Pancreas (tissue), 10 donors: ENCODE data around the gene SMARCB1. TPM values are rescaled to one million over a fixed set of nuclear protein-coding genes. Genes with fewer than 3 reads are reported as not detected.

Experiments used
- ATAC-seq, 4 donors: fragments of 200-7000 bp; cut with Tn5 transposase; one replicate each; pipeline versions ENCODE4 v1.8.0 to v1.9.1; 2020; ENCODE audit warnings: mild to moderate bottlenecking in 4 of 4, moderate library complexity in 4 of 4
- DNase-seq, 6 donors: peaks; one replicate each; pipeline ENCODE4 v3.0.0-alpha.2; 2020
- FAIRE-seq: peaks from 2 replicates; lab custom pipeline; 2012; peaks lifted over from hg19 to GRCh38; lab: Jason Lieb, UNC
- H3K27ac ChIP-seq, 4 donors: fragments of 200-600 bp; sonication (generic); 1 replicate in 3 of 4; 2 replicates in 1 of 4; pipeline versions ENCODE4 v1.5.0 to v1.8.0; 2020
- H3K27me3 ChIP-seq, 4 donors: fragments of 200-600 bp; one replicate each; pipeline ENCODE4 v1.8.0; 2021
- H3K36me3 ChIP-seq, 3 donors: fragments of 200-600 bp; sonication (generic) in 1 of 3; one replicate each; pipeline versions ENCODE4 v1.5.0 to v1.8.0; 2020 to 2021
- H3K4me1 ChIP-seq, 3 donors: fragments of 200-600 bp; one replicate each; pipeline ENCODE4 v1.8.0; 2021
- H3K4me3 ChIP-seq, 4 donors: fragments of 200-600 bp; sonication (generic) in 2 of 4; one replicate each; pipeline versions ENCODE4 v1.5.0 to v1.8.0; 2020 to 2021
- H3K9me3 ChIP-seq, 4 donors: fragments of 200-600 bp; one replicate each; pipeline ENCODE4 v1.8.0; 2021
- CTCF ChIP-seq, 4 donors: fragments of 200-600 bp; sonication (generic) in 3 of 4; IDR thresholded peaks; one replicate each; pipeline versions ENCODE4 v1.5.0 to v1.8.0; 2021; ENCODE audit warnings: antibody characterized with exemption in 4 of 4
- WGBS, 2 donors: extraction: QIAGEN DNeasy Blood & Tissue Kit; methylation state at CpG; one replicate each; pipeline ENCODE4 v1.1.7; 2013; 5-methylcytosine and 5-hydroxymethylcytosine counted together
- intact Hi-C, 3 donors: fragments of 100-400 bp; cut with DNase I; formaldehyde crosslinking; loops; one replicate each; pipeline versions ENCODE4 v1.11.1 to v1.14.2; 2022
- polyA plus RNA-seq, 2 donors: library from polyadenylated mRNA; stranded (reverse); fragments of 200-250 nt; gene quantifications; one replicate each; pipeline ENCODE4 v1.2.3, GENCODE V29; 2013
- total RNA-seq, 6 donors: library from RNA; stranded (reverse); fragmentation: NEBNext Ultra II Directional in 4 of 6; extraction: Animal tissue kit (Norgen Biotek cat#: 25700) in 4 of 6; gene quantifications; one replicate each; pipeline versions ENCODE4 v1.2.1 to v1.2.4, GENCODE V29; 2021 to 2023
- donor health status: healthy with polysubstance abuse.
- donor health status: DM: no; HTN: no; CAD: no; lungs with moderate emphysema.
- donor health status: DM: no; HTN: no; CAD: no.
- donor health status: control.
- donor health status: control.
- donor health status: Bipolar disorder and iron deficiency.
- donor health status: DM: yes; HTN: yes; CAD: no.
- donor health status: DM: no; HTN: no; CAD: no.
- donor health status: DM: no; HTN: no; CAD: no.
- donor health status: DM: yes; HTN: yes; CAD: no.

SMARCB1 gene
- total and polyA plus RNA-seq, 8 donors, result 25.2 to 37.1 (median 30.4) TPM

GRCh38 chr22:23874871-23875270 lies 88.1 kb downstream of the SMARCB1 start:
- WGBS, 2 donors, result 95% methylated on average over 4 of the region's 4 CpGs
- intact Hi-C loops, result no loop called here
- Histone ChIP-seq H3K4me3 (no peak overlapping the region), H3K27me3 (no peaks in the 10 kb centered on the region), H3K4me1 (no peaks in the 10 kb centered on the region), H3K9me3 (no peaks in the 10 kb centered on the region), H3K36me3 (peaks cover 0 to 12% (median 0%) of the 10 kb centered on the region in 3 donors), H3K27ac (no peak overlapping the region)
- no peak for TF ChIP-seq CTCF (IDR thresholded peaks at IDR 0.05)
- no peak for DNase-seq
- no peak for FAIRE-seq
- no peak for ATAC-seq

GRCh38 chr22:23875801-23876200 lies 89.0 kb downstream of the SMARCB1 start:
- DNase-seq (no peak), FAIRE-seq (no peak)
- H3K4me1 ChIP-seq, result no peaks in the 10 kb centered on the region

GRCh38 chr22:23877566-23877965 lies 90.8 kb downstream of the SMARCB1 start:
- Histone ChIP-seq H3K27me3 (no peaks in the 10 kb centered on the region), H3K4me3 (no peak overlapping the region), H3K4me1 (no peaks in the 10 kb centered on the region), H3K9me3 (no peaks in the 10 kb centered on the region), H3K27ac (no peak overlapping the region), H3K36me3 (peaks cover 0 to 12% (median 0%) of the 10 kb centered on the region in 3 donors)
- intact Hi-C loops, result no loop called here
- 94 to 98% methylated on average over 8 of the region's 8 CpGs for WGBS, 2 donors
- no peak for TF ChIP-seq CTCF (IDR thresholded peaks at IDR 0.05)
- ATAC-seq, result no peak
- FAIRE-seq, result no peak
- DNase-seq, result no peak

More at GRCh38 chr22:23875801-23876200, 89.0 kb downstream of the SMARCB1 start:
- no peaks in the 10 kb centered on the region for H3K9me3 ChIP-seq
- no peaks in the 10 kb centered on the region for H3K27me3 ChIP-seq
- 90 to 92% methylated on average over 2 of the region's 2 CpGs for WGBS, 2 donors
- no peak overlapping the region for H3K4me3 ChIP-seq
- no peak overlapping the region for H3K27ac ChIP-seq
- TF ChIP-seq CTCF (IDR thresholded peaks at IDR 0.05), result no peak
- ATAC-seq, result no peak
- H3K36me3 ChIP-seq, result peaks cover 0 to 12% (median 0%) of the 10 kb centered on the region in 3 donors
- intact Hi-C loops, result no loop called here

- TF ChIP-seq CTCF (IDR thresholded peaks at IDR 0.05), result no peak
- Histone ChIP-seq H3K27me3 (no peaks in the 10 kb centered on the region), H3K36me3 (peaks cover 0 to 12% (median 0%) of the 10 kb centered on the region in 3 donors), H3K4me3 (no peak overlapping the region), H3K4me1 (no peaks in the 10 kb centered on the region), H3K9me3 (no peaks in the 10 kb centered on the region), H3K27ac (no peak overlapping the region)
- 88 to 89% methylated on average over 7 of the region's 7 CpGs for WGBS, 2 donors
- intact Hi-C loops, result no loop called here
- FAIRE-seq (no peak), DNase-seq (no peak), ATAC-seq (no peak)
Measured at GRCh38 chr22:23878219-23878618, 91.5 kb downstream of the SMARCB1 start.

- WGBS, 2 donors, result 87 to 96% methylated on average over 14 to 20 of the region's 20 CpGs
- Histone ChIP-seq H3K9me3 (no peaks in the 10 kb centered on the region), H3K4me1 (no peaks in the 10 kb centered on the region), H3K36me3 (peaks cover 0 to 11% (median 0%) of the 10 kb centered on the region in 3 donors), H3K4me3 (no peak overlapping the region), H3K27ac (no peak overlapping the region), H3K27me3 (no peaks in the 10 kb centered on the region)
- TF ChIP-seq CTCF (IDR thresholded peaks at IDR 0.05), result no peak
- FAIRE-seq (no peak), DNase-seq (peak in 1 of 6 donors; percentile 47), ATAC-seq (no peak)
- intact Hi-C loops, result no loop called here
Measured at GRCh38 chr22:23882370-23882769, 95.6 kb downstream of the SMARCB1 start.
